Spleen (tissue), 11 donors: ENCODE measurements around the gene C9orf153. TPM values are rescaled to one million over a fixed set of nuclear protein-coding genes. Genes with fewer than 3 reads are reported as not detected.
A peak's percentile ranks its signal among the peaks of the same experiment; 100 is the strongest.

Source experiments
- DNase-seq: peaks from one replicate; pipeline ENCODE4 v3.0.0-alpha.2; 2020
- H3K27ac ChIP-seq, 8 donors: fragments of 200-600 bp; sonication (generic) in 7 of 8; 1 replicate in 4 of 8; 2 replicates in 4 of 8; pipeline versions ENCODE4 v1.5.0 to v1.8.0; 2016 to 2021; ENCODE audit warnings: inconsistent platforms in 4 of 8, mild to moderate bottlenecking in 4 of 8, moderate library complexity in 1 of 8
- H3K27me3 ChIP-seq, 7 donors: fragments of 200-600 bp; sonication (generic) in 6 of 7; replicated peaks in 1 of 7; 1 replicate in 4 of 7; 2 replicates in 3 of 7; pipeline versions ENCODE4 v1.5.0 to v1.8.0; 2016 to 2021; ENCODE audit warnings: inconsistent platforms in 3 of 7, mild to moderate bottlenecking in 1 of 7
- H3K36me3 ChIP-seq, 6 donors: fragments of 200-600 bp; sonication (generic) in 5 of 6; 1 replicate in 4 of 6; 2 replicates in 2 of 6; pipeline versions ENCODE4 v1.5.0 to v1.8.0; 2016 to 2021; ENCODE audit warnings: inconsistent platforms in 2 of 6
- H3K4me1 ChIP-seq, 6 donors: fragments of 200-600 bp; sonication (generic) in 5 of 6; 1 replicate in 3 of 6; 2 replicates in 3 of 6; pipeline versions ENCODE4 v1.5.0 to v1.8.0; 2016 to 2021; ENCODE audit warnings: inconsistent platforms in 3 of 6
- H3K4me3 ChIP-seq, 8 donors: fragments of 200-600 bp; sonication (generic) in 7 of 8; 1 replicate in 4 of 8; 2 replicates in 4 of 8; pipeline versions ENCODE4 v1.5.0 to v1.8.0; 2016 to 2021; ENCODE audit warnings: inconsistent platforms in 4 of 8, mild to moderate bottlenecking in 4 of 8, moderate library complexity in 2 of 8
- H3K9me3 ChIP-seq, 8 donors: fragments of 200-600 bp; sonication (generic) in 7 of 8; 1 replicate in 4 of 8; 2 replicates in 4 of 8; pipeline versions ENCODE4 v1.5.0 to v1.8.0; 2016 to 2021; ENCODE audit warnings: inconsistent platforms in 4 of 8
- POLR2A ChIP-seq, 3 donors: fragments of 450-650 bp; IDR thresholded peaks; one replicate each; pipeline ENCODE4 v1.5.1; 2017; ENCODE audit warnings: antibody characterized with exemption in 3 of 3, mild to moderate bottlenecking in 1 of 3
- POLR2AphosphoS5 ChIP-seq, 3 donors: sonication (generic); formaldehyde crosslinking; IDR thresholded peaks; one replicate each; pipeline ENCODE4 v1.5.1; 2017; ENCODE audit warnings: antibody characterized with exemption in 3 of 3
- WGBS, 5 donors: extraction: QIAGEN DNeasy Blood & Tissue Kit in 3 of 5; methylation state at CpG; one replicate each; pipeline versions ENCODE4 v1.1.5 to v1.1.7; 2013 to 2018; 5-methylcytosine and 5-hydroxymethylcytosine counted together
- intact Hi-C: fragments of 100-400 bp; cut with DNase I; formaldehyde crosslinking; loops from one replicate; pipeline ENCODE4 v1.15.0; 2023; ENCODE audit warnings: low total_unique reads
- polyA plus RNA-seq, 3 donors: library from polyadenylated mRNA; stranded (reverse); fragments of 200-250 nt; gene quantifications; one replicate each; pipeline ENCODE4 v1.2.1, GENCODE V29; 2013
- total RNA-seq, 7 donors: library from RNA; depleted of rRNA in 3 of 7; stranded (reverse); fragments of >200 nt in 3 of 7; fragmentation: NEBNext Ultra II Directional in 4 of 7; extraction: Animal tissue kit (Norgen Biotek cat#: 25700) in 4 of 7; gene quantifications; one replicate each; pipeline versions ENCODE4 v1.1.0 to v1.2.1, GENCODE V29; 2016 to 2021
- TF ChIP-seq, protein P1 (sequence below), 11 experiments: fragments of 200-600 bp in 7 of 11; fragments of 450-650 bp in 4 of 11; sonication (generic) in 4 of 11; IDR thresholded peaks in 8 of 11; conservative IDR thresholded peaks in 3 of 11; 1 replicate in 7 of 11; 2 replicates in 4 of 11; pipeline versions ENCODE4 v1.4.0 to v1.8.0; 2016 to 2021; ENCODE audit warnings: antibody characterized with exemption in 11 of 11, inconsistent platforms in 4 of 11, mild to moderate bottlenecking in 1 of 11
- donor health status: healthy with polysubstance abuse.
- donor health status: DM: no; HTN: no; CAD: no; lungs with moderate emphysema.
- donor health status: DM: no; HTN: no; CAD: no.
- donor health status: Bipolar disorder and iron deficiency.
- donor health status: healthy.
- donor health status: DM: no; HTN: no; CAD: no.
- donor health status: DM: yes; HTN: yes; CAD: no.

C9orf153 gene
- total and polyA plus RNA-seq, 10 donors, result 0.13 to 1.9 (median 0.43) TPM

DNA sequence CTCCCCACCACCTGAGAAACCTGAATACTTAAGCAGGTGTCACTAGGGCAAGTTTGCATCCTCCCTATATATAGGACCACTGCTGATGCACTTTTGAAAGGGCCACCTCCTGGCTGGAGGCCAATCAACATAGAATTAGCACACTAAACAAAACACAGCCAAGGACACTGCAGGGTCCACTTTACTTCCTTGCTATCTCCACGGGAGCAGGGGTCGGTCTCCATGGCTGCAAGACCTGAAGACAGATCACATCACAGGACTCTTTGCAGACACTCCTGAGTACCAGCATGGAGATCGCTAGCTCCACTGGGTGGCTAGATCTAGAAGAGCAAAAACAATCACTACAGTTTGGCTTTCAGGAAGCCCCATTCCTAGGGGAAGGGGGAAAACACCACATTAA, 72.3 kb downstream of the C9orf153 start:
- no peaks in the 10 kb centered on the region for H3K36me3 ChIP-seq
- intact Hi-C loops, result no loop called here
- WGBS, 5 donors, result 17 to 67% (median 48%) methylated on average over 3 of the region's 3 CpGs
- H3K27ac ChIP-seq, result no peak overlapping the region
- no peak overlapping the region for H3K4me3 ChIP-seq
- TF ChIP-seq, protein P1, sequence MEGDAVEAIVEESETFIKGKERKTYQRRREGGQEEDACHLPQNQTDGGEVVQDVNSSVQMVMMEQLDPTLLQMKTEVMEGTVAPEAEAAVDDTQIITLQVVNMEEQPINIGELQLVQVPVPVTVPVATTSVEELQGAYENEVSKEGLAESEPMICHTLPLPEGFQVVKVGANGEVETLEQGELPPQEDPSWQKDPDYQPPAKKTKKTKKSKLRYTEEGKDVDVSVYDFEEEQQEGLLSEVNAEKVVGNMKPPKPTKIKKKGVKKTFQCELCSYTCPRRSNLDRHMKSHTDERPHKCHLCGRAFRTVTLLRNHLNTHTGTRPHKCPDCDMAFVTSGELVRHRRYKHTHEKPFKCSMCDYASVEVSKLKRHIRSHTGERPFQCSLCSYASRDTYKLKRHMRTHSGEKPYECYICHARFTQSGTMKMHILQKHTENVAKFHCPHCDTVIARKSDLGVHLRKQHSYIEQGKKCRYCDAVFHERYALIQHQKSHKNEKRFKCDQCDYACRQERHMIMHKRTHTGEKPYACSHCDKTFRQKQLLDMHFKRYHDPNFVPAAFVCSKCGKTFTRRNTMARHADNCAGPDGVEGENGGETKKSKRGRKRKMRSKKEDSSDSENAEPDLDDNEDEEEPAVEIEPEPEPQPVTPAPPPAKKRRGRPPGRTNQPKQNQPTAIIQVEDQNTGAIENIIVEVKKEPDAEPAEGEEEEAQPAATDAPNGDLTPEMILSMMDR (IDR thresholded peaks at IDR 0.05 in 8 of 11, conservative IDR thresholded peaks at IDR 0.05 in 3 of 11), result no peak
- no peak for TF ChIP-seq POLR2A (IDR thresholded peaks at IDR 0.05)
- peaks cover 0 to 32% (median 23%) of the 10 kb centered on the region in 8 donors for H3K9me3 ChIP-seq
- H3K4me1 ChIP-seq, result no peaks in the 10 kb centered on the region
- no peak for DNase-seq
- H3K27me3 ChIP-seq, result no peaks in the 10 kb centered on the region

DNA sequence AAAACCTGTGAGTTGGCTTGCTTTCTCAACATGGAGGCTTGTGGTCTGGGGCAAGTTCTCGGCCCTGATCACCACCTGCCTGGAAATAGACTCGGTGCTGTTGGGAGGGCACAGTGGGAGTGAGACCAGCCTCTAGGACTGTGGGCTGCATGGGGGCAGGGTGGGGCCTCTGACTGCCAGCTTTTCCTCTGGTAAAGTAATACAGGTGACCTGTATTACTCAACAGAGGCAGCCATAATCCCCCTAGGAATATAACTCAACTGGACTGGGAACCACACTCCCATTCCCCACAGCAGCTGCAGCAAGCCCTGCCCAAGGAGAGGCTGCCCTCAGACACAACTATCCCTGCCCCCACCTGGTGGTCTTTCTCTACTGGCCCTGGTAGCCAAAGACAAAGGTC, 72.8 kb downstream of the C9orf153 start:
- Histone ChIP-seq H3K36me3 (no peaks in the 10 kb centered on the region), H3K27me3 (no peaks in the 10 kb centered on the region), H3K9me3 (peaks cover 0 to 28% (median 20%) of the 10 kb centered on the region in 8 donors), H3K4me3 (no peak overlapping the region), H3K27ac (no peak overlapping the region), H3K4me1 (no peaks in the 10 kb centered on the region)
- intact Hi-C loops, result no loop called here
- 84 to 98% (median 89%) methylated on average over 2 of the region's 2 CpGs for WGBS, 5 donors
- TF ChIP-seq, protein P1 (IDR thresholded peaks at IDR 0.05 in 8 of 11, conservative IDR thresholded peaks at IDR 0.05 in 3 of 11), result no peak
- no peak for TF ChIP-seq POLR2AphosphoS5 (IDR thresholded peaks at IDR 0.05)
- TF ChIP-seq POLR2A (IDR thresholded peaks at IDR 0.05), result no peak
- DNase-seq, result no peak

DNA sequence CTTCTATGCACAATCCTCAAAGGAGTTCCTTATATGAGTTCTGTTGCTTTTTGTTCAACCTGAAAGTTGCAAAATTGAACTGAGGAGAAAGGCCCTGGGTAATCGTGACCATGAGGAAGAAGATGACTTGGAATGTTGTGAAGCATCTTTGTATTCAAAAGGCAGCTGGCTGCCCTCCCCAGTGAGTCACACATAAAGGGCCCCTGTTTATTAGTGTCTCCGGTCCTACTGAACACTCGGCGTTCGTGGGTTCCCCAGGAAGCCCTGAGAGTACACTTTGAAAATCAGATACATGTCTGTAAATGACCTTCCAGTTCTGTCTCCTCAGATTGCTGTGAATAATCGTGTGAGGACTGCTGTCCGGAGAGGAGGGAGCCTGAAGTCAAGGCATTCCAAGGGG, 73.6 kb downstream of the C9orf153 start:
- TF ChIP-seq POLR2A (IDR thresholded peaks at IDR 0.05), result no peak
- TF ChIP-seq POLR2AphosphoS5 (IDR thresholded peaks at IDR 0.05), result no peak
- TF ChIP-seq, protein P1 (IDR thresholded peaks at IDR 0.05 in 8 of 11, conservative IDR thresholded peaks at IDR 0.05 in 3 of 11), result no peak
- intact Hi-C loops, result no loop called here
- Histone ChIP-seq H3K27me3 (no peaks in the 10 kb centered on the region), H3K27ac (no peak overlapping the region), H3K9me3 (peaks cover 0 to 24% (median 15%) of the 10 kb centered on the region in 8 donors), H3K4me3 (no peak overlapping the region), H3K36me3 (no peaks in the 10 kb centered on the region), H3K4me1 (no peaks in the 10 kb centered on the region)
- DNase-seq, result no peak
- WGBS, 5 donors, result 80 to 92% (median 88%) methylated on average over 7 of the region's 7 CpGs

DNA sequence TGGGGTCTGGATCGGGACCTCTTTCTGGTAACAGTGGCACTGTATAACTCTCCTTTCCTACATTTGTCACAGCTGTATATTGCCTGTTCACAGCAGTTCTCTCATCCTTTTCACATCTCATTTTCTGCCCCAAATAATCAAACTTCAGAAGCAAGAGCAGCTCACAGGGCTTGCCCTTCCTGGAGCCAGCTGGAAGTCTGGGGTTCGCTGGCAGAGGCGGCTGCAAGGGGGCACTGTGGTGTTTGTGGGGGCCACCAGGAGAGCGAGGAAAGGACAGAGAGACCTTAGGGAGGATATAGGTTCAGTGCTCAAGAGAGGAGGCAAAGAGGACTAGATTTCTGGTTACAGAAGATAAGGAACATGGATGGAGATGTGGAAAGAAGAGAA, 75.3 kb downstream of the C9orf153 start:
- Histone ChIP-seq H3K4me1 (no peaks in the 10 kb centered on the region), H3K36me3 (no peaks in the 10 kb centered on the region), H3K27ac (peak overlapping the region in 3 of 8 donors; percentile 26 to 39 (median 27)), H3K4me3 (no peak overlapping the region), H3K9me3 (peaks cover 0 to 19% (median 11%) of the 10 kb centered on the region in 8 donors), H3K27me3 (no peaks in the 10 kb centered on the region)
- TF ChIP-seq POLR2AphosphoS5 (IDR thresholded peaks at IDR 0.05), result no peak
- TF ChIP-seq, protein P1 (IDR thresholded peaks at IDR 0.05 in 8 of 11, conservative IDR thresholded peaks at IDR 0.05 in 3 of 11), result no peak
- TF ChIP-seq POLR2A (IDR thresholded peaks at IDR 0.05), result no peak
- intact Hi-C loops, result no loop called here
- 83 to 92% (median 86%) methylated on average over 4 of the region's 4 CpGs for WGBS, 5 donors
- no peak for DNase-seq
